ENCODE data around the gene TMEM86B.

TMEM86B gene

DNA sequence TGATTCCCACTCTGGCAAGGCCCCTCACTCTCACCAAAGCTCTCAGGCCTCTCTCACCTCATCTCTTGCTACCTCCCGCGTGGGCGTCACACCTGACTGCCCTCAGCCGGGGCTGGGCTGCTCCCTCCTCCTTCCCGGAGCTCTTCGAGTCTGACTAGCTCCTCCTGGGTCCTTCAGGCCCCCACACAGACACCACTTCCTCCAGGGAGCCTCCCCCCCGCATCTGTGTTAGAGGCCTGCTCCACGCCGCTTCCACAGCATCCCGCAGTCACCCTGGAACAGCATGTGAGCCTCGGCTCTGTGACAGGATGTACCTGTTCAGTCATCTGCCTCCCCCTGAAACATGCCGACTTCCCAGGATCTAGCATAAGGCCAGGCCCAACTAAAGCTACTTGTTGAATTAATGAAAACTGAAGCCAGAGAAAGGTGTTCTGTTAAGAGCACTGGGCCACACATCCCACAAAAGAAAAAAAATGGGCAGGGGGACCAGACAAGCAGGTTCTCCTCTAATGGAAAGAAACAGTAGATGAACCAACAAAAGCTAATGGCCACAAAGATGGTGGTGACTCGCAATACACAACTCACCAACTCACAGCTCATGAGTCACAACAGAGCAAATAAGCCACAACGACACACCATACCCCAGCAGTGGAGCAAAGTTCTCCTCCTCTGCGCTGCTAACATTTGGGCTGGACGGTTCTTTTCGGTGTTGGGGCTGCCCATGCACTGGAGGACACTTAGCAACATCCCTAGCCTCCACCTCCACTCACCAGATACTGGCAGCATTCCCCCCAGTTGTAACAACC is 27.3 kb upstream of the TMEM86B start (continued):
- peak; percentile 92 for TF ChIP-seq SCRT2 (tag by site-specific recombination; IDR thresholded peaks at IDR 0.05)
- TF ChIP-seq ZNF394 (tag by site-specific recombination; IDR thresholded peaks at IDR 0.05; ENCODE audit: borderline replicate concordance), result no peak
- TF ChIP-seq SCRT1 (tag by site-specific recombination; IDR thresholded peaks at IDR 0.05; ENCODE audit: borderline replicate concordance), result peak; percentile 74
- TF ChIP-seq ZNF16 (tag by site-specific recombination; IDR thresholded peaks at IDR 0.05; ENCODE audit: low read depth), result no peak
- TF ChIP-seq HOXD13 (CRISPR knock-in tag; IDR thresholded peaks at IDR 0.05; ENCODE audit: borderline replicate concordance), result no peak
- TF ChIP-seq ZNF140 (tag by site-specific recombination; IDR thresholded peaks at IDR 0.05), result no peak
- TF ChIP-seq, protein P1, sequence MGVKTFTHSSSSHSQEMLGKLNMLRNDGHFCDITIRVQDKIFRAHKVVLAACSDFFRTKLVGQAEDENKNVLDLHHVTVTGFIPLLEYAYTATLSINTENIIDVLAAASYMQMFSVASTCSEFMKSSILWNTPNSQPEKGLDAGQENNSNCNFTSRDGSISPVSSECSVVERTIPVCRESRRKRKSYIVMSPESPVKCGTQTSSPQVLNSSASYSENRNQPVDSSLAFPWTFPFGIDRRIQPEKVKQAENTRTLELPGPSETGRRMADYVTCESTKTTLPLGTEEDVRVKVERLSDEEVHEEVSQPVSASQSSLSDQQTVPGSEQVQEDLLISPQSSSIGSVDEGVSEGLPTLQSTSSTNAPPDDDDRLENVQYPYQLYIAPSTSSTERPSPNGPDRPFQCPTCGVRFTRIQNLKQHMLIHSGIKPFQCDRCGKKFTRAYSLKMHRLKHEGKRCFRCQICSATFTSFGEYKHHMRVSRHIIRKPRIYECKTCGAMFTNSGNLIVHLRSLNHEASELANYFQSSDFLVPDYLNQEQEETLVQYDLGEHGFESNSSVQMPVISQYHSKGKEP (tag by site-specific recombination; IDR thresholded peaks at IDR 0.05), result no peak
- peak; percentile 81 for TF ChIP-seq GLIS1 (tag by site-specific recombination; IDR thresholded peaks at IDR 0.05)
- peak; percentile 25; the same call in 1 of the 2 replicates for TF ChIP-seq ZFHX2 (tag by site-specific recombination; conservative IDR thresholded peaks at IDR 0.05)
- TF ChIP-seq ZNF391 (tag by site-specific recombination; IDR thresholded peaks at IDR 0.05; ENCODE audit: borderline replicate concordance, low read depth), result no peak
- TF ChIP-seq ZNF23 (tag by site-specific recombination; IDR thresholded peaks at IDR 0.05; ENCODE audit: borderline replicate concordance), result no peak
- no peak for TF ChIP-seq ZNF76 (tag by site-specific recombination; IDR thresholded peaks at IDR 0.05; ENCODE audit: borderline replicate concordance, low read depth)
- TF ChIP-seq, protein P2, sequence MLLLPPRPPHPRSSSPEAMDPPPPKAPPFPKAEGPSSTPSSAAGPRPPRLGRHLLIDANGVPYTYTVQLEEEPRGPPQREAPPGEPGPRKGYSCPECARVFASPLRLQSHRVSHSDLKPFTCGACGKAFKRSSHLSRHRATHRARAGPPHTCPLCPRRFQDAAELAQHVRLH (tag by site-specific recombination; IDR thresholded peaks at IDR 0.05), result no peak
- no peak for TF ChIP-seq ZNF292 (tag by site-specific recombination; IDR thresholded peaks at IDR 0.05; ENCODE audit: borderline replicate concordance, low read depth)
- peak; percentile 10; the same call in 1 of the 2 replicates for TF ChIP-seq ZIC2 (tag by site-specific recombination; IDR thresholded peaks at IDR 0.05)
- no peak for TF ChIP-seq ZNF560 (tag by site-specific recombination; IDR thresholded peaks at IDR 0.05; ENCODE audit: borderline replicate concordance)
- no peak for TF ChIP-seq MEIS1 (CRISPR knock-in tag; IDR thresholded peaks at IDR 0.05; ENCODE audit: borderline replicate concordance)
- no peak for TF ChIP-seq RBAK (tag by site-specific recombination; IDR thresholded peaks at IDR 0.05)
- no peak for TF ChIP-seq ZNF214 (tag by site-specific recombination; IDR thresholded peaks at IDR 0.05; ENCODE audit: borderline replicate concordance)

DNA sequence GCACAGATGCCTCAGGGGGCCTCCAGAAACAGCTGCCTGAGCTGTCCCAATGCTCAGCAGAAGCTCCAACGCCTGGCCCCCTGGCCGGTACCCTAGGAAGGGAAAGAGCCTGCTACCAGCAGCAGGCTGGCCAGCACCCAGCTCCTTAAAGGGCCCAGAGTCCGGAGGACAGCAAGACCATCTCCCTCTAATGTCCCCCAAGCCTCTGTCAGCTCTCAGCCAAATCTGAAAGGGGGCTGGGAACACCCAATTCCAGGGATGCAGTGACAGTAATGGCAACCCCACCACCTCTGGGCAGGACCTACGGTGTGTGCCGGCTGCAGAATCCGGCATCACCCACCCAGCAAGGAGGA is 26.0 kb upstream of the TMEM86B start:
- POLR2A ChIA-PET, result no interaction called here
- peaks cover 0 to 44% of the 10 kb centered on the region in 2 experiments; a peak in 2 of 3 replicates for H3K36me3 ChIP-seq (ENCODE audit: control insufficient read depth in 2 of 2, insufficient read depth in 1 of 2, low read length in 2 of 2)
- H3K4me1 ChIP-seq (ENCODE audit: control insufficient read depth, insufficient read depth, low read length), result peaks cover 23% of the 10 kb centered on the region
- H3K27ac ChIP-seq (ENCODE audit: extremely low read depth, low read depth, low read length), result no peak overlapping the region
- no peak overlapping the region for H3K4me3 ChIP-seq (ENCODE audit: low read depth, low read length)
- CTCF ChIA-PET, result interaction anchor here (0.6 to 2.2 kb wide), 5 partner anchors 18 to 119 kb away, joined by 3 to 7 read pairs (median 4); no protein-coding TSS in a partner anchor
- no peaks in the 10 kb centered on the region for H3K9me3 ChIP-seq (ENCODE audit: control insufficient read depth, insufficient read depth, low read depth, low read length)
- TF ChIP-seq ZNF114 (tag by site-specific recombination; IDR thresholded peaks at IDR 0.05) (no peak), GLIS2 (tag by site-specific recombination; IDR thresholded peaks at IDR 0.05) (no peak), ZBTB1 (tag by site-specific recombination; IDR thresholded peaks at IDR 0.05) (no peak), ZNF555 (tag by site-specific recombination; conservative IDR thresholded peaks at IDR 0.05) (no peak), YY1 (tag by site-specific recombination; IDR thresholded peaks at IDR 0.05) (no peak), ZNF10 (tag by site-specific recombination; IDR thresholded peaks at IDR 0.05) (no peak), ZBTB17 (tag by site-specific recombination; IDR thresholded peaks at IDR 0.05) (no peak), ZNF335 (tag by site-specific recombination; conservative IDR thresholded peaks at IDR 0.05) (no peak), ZXDB (tag by site-specific recombination; IDR thresholded peaks at IDR 0.05) (no peak), ZNF473 (tag by site-specific recombination; IDR thresholded peaks at IDR 0.05) (no peak), ZNF366 (tag by site-specific recombination; conservative IDR thresholded peaks at IDR 0.05) (no peak)
- TF ChIP-seq, protein P3, sequence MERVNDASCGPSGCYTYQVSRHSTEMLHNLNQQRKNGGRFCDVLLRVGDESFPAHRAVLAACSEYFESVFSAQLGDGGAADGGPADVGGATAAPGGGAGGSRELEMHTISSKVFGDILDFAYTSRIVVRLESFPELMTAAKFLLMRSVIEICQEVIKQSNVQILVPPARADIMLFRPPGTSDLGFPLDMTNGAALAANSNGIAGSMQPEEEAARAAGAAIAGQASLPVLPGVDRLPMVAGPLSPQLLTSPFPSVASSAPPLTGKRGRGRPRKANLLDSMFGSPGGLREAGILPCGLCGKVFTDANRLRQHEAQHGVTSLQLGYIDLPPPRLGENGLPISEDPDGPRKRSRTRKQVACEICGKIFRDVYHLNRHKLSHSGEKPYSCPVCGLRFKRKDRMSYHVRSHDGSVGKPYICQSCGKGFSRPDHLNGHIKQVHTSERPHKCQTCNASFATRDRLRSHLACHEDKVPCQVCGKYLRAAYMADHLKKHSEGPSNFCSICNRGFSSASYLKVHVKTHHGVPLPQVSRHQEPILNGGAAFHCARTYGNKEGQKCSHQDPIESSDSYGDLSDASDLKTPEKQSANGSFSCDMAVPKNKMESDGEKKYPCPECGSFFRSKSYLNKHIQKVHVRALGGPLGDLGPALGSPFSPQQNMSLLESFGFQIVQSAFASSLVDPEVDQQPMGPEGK (tag by site-specific recombination; IDR thresholded peaks at IDR 0.05), result no peak
- TF ChIP-seq, protein P4, sequence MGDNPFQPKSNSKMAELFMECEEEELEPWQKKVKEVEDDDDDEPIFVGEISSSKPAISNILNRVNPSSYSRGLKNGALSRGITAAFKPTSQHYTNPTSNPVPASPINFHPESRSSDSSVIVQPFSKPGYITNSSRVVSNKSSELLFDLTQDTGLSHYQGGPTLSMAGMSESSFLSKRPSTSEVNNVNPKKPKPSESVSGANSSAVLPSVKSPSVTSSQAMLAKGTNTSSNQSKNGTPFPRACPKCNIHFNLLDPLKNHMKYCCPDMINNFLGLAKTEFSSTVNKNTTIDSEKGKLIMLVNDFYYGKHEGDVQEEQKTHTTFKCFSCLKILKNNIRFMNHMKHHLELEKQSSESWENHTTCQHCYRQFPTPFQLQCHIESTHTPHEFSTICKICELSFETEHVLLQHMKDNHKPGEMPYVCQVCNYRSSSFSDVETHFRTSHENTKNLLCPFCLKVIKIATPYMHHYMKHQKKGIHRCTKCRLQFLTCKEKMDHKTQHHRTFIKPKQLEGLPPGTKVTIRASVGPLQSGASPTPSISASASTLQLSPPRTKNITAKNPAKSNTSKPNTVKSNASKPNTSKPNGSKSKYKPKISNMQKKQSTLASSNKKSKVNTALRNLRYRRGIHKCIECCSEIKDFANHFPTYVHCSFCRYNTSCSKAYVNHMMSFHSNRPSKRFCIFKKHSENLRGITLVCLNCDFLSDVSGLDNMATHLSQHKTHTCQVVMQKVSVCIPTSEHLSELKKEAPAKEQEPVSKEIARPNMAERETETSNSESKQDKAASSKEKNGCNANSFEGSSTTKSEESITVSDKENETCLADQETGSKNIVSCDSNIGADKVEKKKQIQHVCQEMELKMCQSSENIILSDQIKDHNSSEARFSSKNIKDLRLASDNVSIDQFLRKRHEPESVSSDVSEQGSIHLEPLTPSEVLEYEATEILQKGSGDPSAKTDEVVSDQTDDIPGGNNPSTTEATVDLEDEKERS (tag by site-specific recombination; IDR thresholded peaks at IDR 0.05), result no peak
